Spinal cord (tissue), 10 donors: ENCODE measurements around the gene NUP153. TPM values are rescaled to one million over a fixed set of nuclear protein-coding genes. Genes with fewer than 3 reads are reported as not detected.
A peak's percentile ranks its signal among the peaks of the same experiment; 100 is the strongest.
"Not testable (repeated sequence)": the region's sequence is repeated elsewhere in the genome, so short reads cannot be mapped to it uniquely, and the experiment has no call there.

Experiments used
- DNase-seq, 6 donors: peaks; one replicate each; pipeline versions ENCODE4 v3.0.0 to v3.0.0-alpha.2; 2013 to 2015; ENCODE audit warnings: low spot score in 6 of 6, low read depth in 4 of 6
- H3K27ac ChIP-seq: one replicate; pipeline ENCODE4 v1.5.1; 2013; ENCODE audit warnings: low read depth, low read length, control low read depth
- H3K27me3 ChIP-seq: one replicate; pipeline ENCODE4 v1.6.1; 2013; ENCODE audit warnings: low read length; ENCODE audit not compliant: control insufficient read depth, insufficient read depth
- H3K36me3 ChIP-seq: one replicate; pipeline ENCODE4 v1.6.1; 2013; ENCODE audit warnings: low read length; ENCODE audit not compliant: control insufficient read depth, insufficient read depth
- H3K4me1 ChIP-seq: one replicate; pipeline ENCODE4 v1.6.1; 2013; ENCODE audit warnings: low read length; ENCODE audit not compliant: control insufficient read depth, insufficient read depth
- H3K4me3 ChIP-seq: one replicate; pipeline ENCODE4 v1.5.1; 2013; ENCODE audit warnings: low read depth, low read length, control low read depth
- H3K9me3 ChIP-seq: one replicate; pipeline ENCODE4 v1.6.1; 2013; ENCODE audit warnings: low read length; ENCODE audit not compliant: control insufficient read depth, insufficient read depth
- WGBS: methylation state at CpG from one replicate; pipeline ENCODE4 v1.1.5; 2013; ENCODE audit warnings: missing lambda C conversion rate; ENCODE audit not compliant: insufficient coverage; 5-methylcytosine and 5-hydroxymethylcytosine counted together
- long read RNA-seq, 4 donors: transcript quantifications; one replicate each; lab custom pipeline, GENCODE V29; 2026
- polyA plus RNA-seq, 2 donors: library from polyadenylated mRNA; unstranded; fragments of 120-200 nt; gene quantifications; one replicate each; pipeline ENCODE4 v1.2.1, GENCODE V29; 2013; ENCODE audit not compliant: insufficient read length in 2 of 2
- total RNA-seq, 2 donors: library from RNA; depleted of rRNA in 1 of 2; stranded (reverse); fragments of 120-200 nt in 1 of 2; fragments of >200 nt in 1 of 2; gene quantifications; one replicate each; pipeline versions ENCODE4 v1.2.3 to v1.2.4, GENCODE V29; 2013 to 2014
- donor health status: healthy.

The NUP153 gene
- total RNA-seq (10 to 100 TPM; 36.5 to 45.4 TPM), polyA plus RNA-seq (10 to 100 TPM; 33.2 to 37.7 TPM)
- long read RNA-seq, donor 1, full-length matches to known transcripts: 2 of 2 reads
- long read RNA-seq, donor 1, partial matches to known transcripts: 0 of 2 reads
- long read RNA-seq, donor 1, other reads (novel, unspliced or antisense): 0 of 2 reads
- long read RNA-seq, donor 2: 0 reads
- long read RNA-seq, donor 3, partial matches to known transcripts: 20 of 20 reads
- long read RNA-seq, donor 3, other reads (novel, unspliced or antisense): 0 of 20 reads
- long read RNA-seq, donor 4: 0 reads

- Histone ChIP-seq H3K27ac (peak within 1 kb of the TSS; percentile 98), H3K36me3 (no peaks in the 10 kb centered on the region), H3K27me3 (no peaks in the 10 kb centered on the region), H3K4me3 (peak within 1 kb of the TSS; percentile 91), H3K9me3 (no peaks in the 10 kb centered on the region), H3K4me1 (peaks cover 5% of the 10 kb centered on the region)
- 0% methylated on average over 63 of the region's 69 CpGs for WGBS
- peak; percentile 99 to 100 (median 99) for DNase-seq
Measured at GRCh38 chr6:17706580-17707370, at the start of gene NUP153. TSS of gene NUP153 (minus strand) at chr6:17706925. CDS start at chr6:17706387, 538 bp downstream.

GRCh38 chr6:17754254-17754653 lies 47.5 kb upstream of the NUP153 start:
- Histone ChIP-seq H3K27ac (no peak overlapping the region), H3K4me1 (no peaks in the 10 kb centered on the region), H3K27me3 (no peaks in the 10 kb centered on the region), H3K9me3 (no peaks in the 10 kb centered on the region), H3K4me3 (no peak overlapping the region), H3K36me3 (no peaks in the 10 kb centered on the region)
- 78% methylated on average over 2 of the region's 3 CpGs for WGBS
- no peak for DNase-seq

- not testable (repeated sequence) for DNase-seq, H3K27ac ChIP-seq, H3K9me3 ChIP-seq, H3K27me3 ChIP-seq, H3K36me3 ChIP-seq, H3K4me1 ChIP-seq, H3K4me3 ChIP-seq
- 97% methylated on average over 26 of the region's 35 CpGs for WGBS
Measured at GRCh38 chr6:17745324-17745723, 38.6 kb upstream of the NUP153 start.

GRCh38 chr6:17744757-17745308 lies 38.1 kb upstream of the NUP153 start:
- not testable (repeated sequence) for H3K4me3 ChIP-seq, H3K27ac ChIP-seq, H3K9me3 ChIP-seq, H3K27me3 ChIP-seq, DNase-seq, H3K4me1 ChIP-seq, H3K36me3 ChIP-seq
- 95% methylated on average over 10 of the region's 13 CpGs for WGBS

GRCh38 chr6:17744019-17744756 lies 37.5 kb upstream of the NUP153 start:
- Histone ChIP-seq H3K4me3 (no peak overlapping the region), H3K36me3 (no peaks in the 10 kb centered on the region), H3K4me1 (no peaks in the 10 kb centered on the region), H3K9me3 (no peaks in the 10 kb centered on the region), H3K27me3 (no peaks in the 10 kb centered on the region), H3K27ac (no peak overlapping the region)
- 77% methylated on average over 7 of the region's 11 CpGs for WGBS
- DNase-seq: no peak

GRCh38 chr6:17741507-17741906 lies 34.8 kb upstream of the NUP153 start:
- Histone ChIP-seq H3K4me1 (no peaks in the 10 kb centered on the region), H3K9me3 (peaks cover 2% of the 10 kb centered on the region), H3K27me3 (no peaks in the 10 kb centered on the region), H3K27ac (no peak overlapping the region), H3K4me3 (no peak overlapping the region), H3K36me3 (no peaks in the 10 kb centered on the region)
- no peak for DNase-seq
- 79% methylated on average over 8 of the region's 8 CpGs for WGBS

- Histone ChIP-seq H3K27ac (no peak overlapping the region), H3K36me3 (no peaks in the 10 kb centered on the region), H3K4me1 (no peaks in the 10 kb centered on the region), H3K4me3 (no peak overlapping the region), H3K9me3 (peaks cover 2% of the 10 kb centered on the region), H3K27me3 (no peaks in the 10 kb centered on the region)
- peak in 1 of 6 donors; percentile 2 for DNase-seq
- WGBS: 52% methylated on average over 5 of the region's 5 CpGs
Measured at GRCh38 chr6:17740559-17741220, 34.0 kb upstream of the NUP153 start.

- H3K4me1 ChIP-seq: no peaks in the 10 kb centered on the region
Measured at GRCh38 chr6:17737704-17738252, 31.1 kb upstream of the NUP153 start.

GRCh38 chr6:17735311-17735710 lies 28.6 kb upstream of the NUP153 start:
- not testable (repeated sequence) for H3K4me1 ChIP-seq, H3K36me3 ChIP-seq, DNase-seq, H3K9me3 ChIP-seq, H3K4me3 ChIP-seq, H3K27ac ChIP-seq, H3K27me3 ChIP-seq
- 100% methylated on average over 3 of the region's 27 CpGs for WGBS

More at GRCh38 chr6:17737704-17738252, 31.1 kb upstream of the NUP153 start:
- H3K27ac ChIP-seq: no peak overlapping the region
- peaks cover 2% of the 10 kb centered on the region for H3K9me3 ChIP-seq
- H3K27me3 ChIP-seq: no peaks in the 10 kb centered on the region
- no CpG with 5 or more reads among the region's 1 CpG for WGBS
- DNase-seq: no peak
- no peak overlapping the region for H3K4me3 ChIP-seq
- H3K36me3 ChIP-seq: no peaks in the 10 kb centered on the region
